SK-N-SH (cell line): ENCODE results near the gene MYL5. TPM values are rescaled to one million over a fixed set of nuclear protein-coding genes. Genes with fewer than 3 reads are reported as not detected.

Source experiments
- CTCF ChIA-PET: fragments of 300-600, 350-600 bp; formaldehyde crosslinking; extraction: SDS; loops from one replicate; lab custom pipeline; 2021; lab: Yijun Ruan, JAX
- POLR2A ChIA-PET: fragments of 350-600 bp; sonication (Branson Sonifier 250); formaldehyde crosslinking; extraction: SDS; loops from one replicate; lab custom pipeline; 2020; ENCODE audit warnings: antibody characterized with exemption, inconsistent platforms; lab: Yijun Ruan, JAX
- DNase-seq: peaks from one replicate; pipeline ENCODE4 v3.0.0; 2012
- H2AFZ ChIP-seq: fragments of 200-600 bp; sonication (generic); 2 replicates; pipeline ENCODE4 v1.8.1; 2016; ENCODE audit warnings: antibody characterized with exemption, mild to moderate bottlenecking, low read depth
- H3F3A ChIP-seq: fragments of 200-600 bp; sonication (generic); replicated peaks from 2 replicates; pipeline ENCODE3; 2016; ENCODE audit warnings: antibody characterized with exemption, mild to moderate bottlenecking; ENCODE audit not compliant: insufficient read depth
- H3K27ac ChIP-seq, 2 experiments: fragments of 200-500 bp in 1 of 2; fragments of 200-600 bp in 1 of 2; sonication (Bioruptor generic) in 1 of 2; sonication (generic), shearing (Covaris generic) in 1 of 2; 2 replicates each; pipeline versions ENCODE4 v1.5.1 to v1.6.1; 2014 to 2016; ENCODE audit warnings: low read depth in 2 of 2, inconsistent platforms in 1 of 2, low read length in 1 of 2, mild to moderate bottlenecking in 1 of 2, mixed read lengths in 1 of 2
- H3K27me3 ChIP-seq: fragments of 200-600 bp; sonication (generic), shearing (Covaris generic); 2 replicates; pipeline ENCODE4 v1.6.1; 2016; ENCODE audit warnings: mixed run types; ENCODE audit not compliant: insufficient read depth
- H3K36me3 ChIP-seq, 2 experiments: fragments of 200-500 bp in 1 of 2; fragments of 200-600 bp in 1 of 2; sonication (Bioruptor generic) in 1 of 2; sonication (generic) in 1 of 2; replicated peaks in 1 of 2; 2 replicates each; pipeline versions ENCODE3 to v1.5.1; 2014 to 2016; ENCODE audit warnings: low read length in 1 of 2, mild to moderate bottlenecking in 1 of 2; ENCODE audit not compliant: insufficient read depth in 2 of 2, control insufficient read depth in 1 of 2
- H3K4me1 ChIP-seq, 2 experiments: fragments of 200-500 bp in 1 of 2; fragments of 200-600 bp in 1 of 2; sonication (Bioruptor generic) in 1 of 2; sonication (generic), shearing (Covaris generic) in 1 of 2; 2 replicates each; pipeline versions ENCODE4 v1.5.1 to v1.6.1; 2014 to 2016; ENCODE audit warnings: low read depth in 1 of 2, low read length in 1 of 2, mixed run types in 1 of 2; ENCODE audit not compliant: insufficient read depth in 2 of 2, control insufficient read depth in 1 of 2
- H3K4me2 ChIP-seq: fragments of 200-600 bp; sonication (generic), shearing (Covaris generic); 2 replicates; pipeline ENCODE4 v1.6.1; 2017; ENCODE audit warnings: mixed run types
- H3K4me3 ChIP-seq, 2 experiments: fragments of 200-500 bp in 1 of 2; fragments of 200-600 bp in 1 of 2; sonication (Bioruptor generic) in 1 of 2; sonication (generic), shearing (Covaris generic) in 1 of 2; 2 replicates each; pipeline versions ENCODE4 v1.5.1 to v1.8.1; 2014 to 2016; ENCODE audit warnings: low read depth in 2 of 2, inconsistent platforms in 1 of 2, low read length in 1 of 2, mild to moderate bottlenecking in 1 of 2, mixed read lengths in 1 of 2, moderate library complexity in 1 of 2
- H3K79me2 ChIP-seq: fragments of 200-600 bp; sonication (generic); 2 replicates; pipeline ENCODE4 v1.8.1; 2017; ENCODE audit warnings: mild to moderate bottlenecking; ENCODE audit not compliant: insufficient read depth
- H3K9ac ChIP-seq: fragments of 200-600 bp; sonication (generic); 2 replicates; pipeline ENCODE4 v1.6.1; 2017; ENCODE audit warnings: mixed run types
- H3K9me2 ChIP-seq: fragments of 200-600 bp; sonication (generic); 2 replicates; pipeline ENCODE4 v1.6.1; 2017; ENCODE audit warnings: mixed run types
- H3K9me3 ChIP-seq: fragments of 200-600 bp; sonication (generic); 2 replicates; pipeline ENCODE4 v1.6.1; 2017; ENCODE audit warnings: mixed run types, mild to moderate bottlenecking, moderate library complexity
- H4K20me1 ChIP-seq: fragments of 200-600 bp; sonication (generic); 2 replicates; pipeline ENCODE4 v1.6.1; 2017; ENCODE audit warnings: mild to moderate bottlenecking, mixed run types; ENCODE audit not compliant: insufficient read depth
- CTCF ChIP-seq: fragments of 200-600 bp; sonication (generic); IDR thresholded peaks from 2 replicates; pipeline ENCODE4 v1.6.1; 2017; ENCODE audit warnings: antibody characterized with exemption, mild to moderate bottlenecking, moderate library complexity
- ELF1 ChIP-seq: IDR thresholded peaks from 2 replicates; pipeline ENCODE4 v1.4.0; 2012
- EP300 ChIP-seq, 2 experiments: IDR thresholded peaks; 2 replicates each; pipeline versions ENCODE4 v1.4.0 to v1.6.1; 2012; ENCODE audit warnings: borderline replicate concordance in 1 of 2, low read depth in 1 of 2, low read length in 1 of 2
- EZH2phosphoT487 ChIP-seq: fragments of 200-600 bp; sonication (generic); IDR thresholded peaks from 2 replicates; pipeline ENCODE4 v1.6.1; 2017; ENCODE audit warnings: low read depth, mixed run types, mild to moderate bottlenecking, antibody characterized with exemption, moderate library complexity, borderline replicate concordance
- FOXJ3 ChIP-seq: sonication (generic); formaldehyde crosslinking; IDR thresholded peaks from 2 replicates; pipeline ENCODE4 v1.5.1; 2020; ENCODE audit warnings: mild to moderate bottlenecking, missing genetic modification reagents
- FOXM1 ChIP-seq: IDR thresholded peaks from 2 replicates; pipeline ENCODE4 v1.4.0; 2012; ENCODE audit warnings: low read depth, mild to moderate bottlenecking
- GATA2 ChIP-seq: sonication (generic); formaldehyde crosslinking; IDR thresholded peaks from 2 replicates; pipeline ENCODE4 v1.5.0; 2020; ENCODE audit warnings: mild to moderate bottlenecking, missing genetic modification reagents
- JUND ChIP-seq: IDR thresholded peaks from 2 replicates; pipeline ENCODE4 v1.4.0; 2012
- MAX ChIP-seq: IDR thresholded peaks from 2 replicates; pipeline ENCODE4 v1.4.0; 2012; ENCODE audit warnings: low read depth
- MXI1 ChIP-seq: IDR thresholded peaks from 2 replicates; pipeline ENCODE4 v1.6.1; 2012; ENCODE audit warnings: mild to moderate bottlenecking, low read depth, low read length, improper control_type of control experiment
- NRF1 ChIP-seq: IDR thresholded peaks from 2 replicates; pipeline ENCODE4 v1.6.1; 2012; ENCODE audit warnings: low read depth, mild to moderate bottlenecking, low read length
- REST ChIP-seq: IDR thresholded peaks from 2 replicates; pipeline ENCODE4 v1.6.1; 2012; ENCODE audit warnings: mild to moderate bottlenecking, low read depth, low read length, moderate library complexity
- RFX5 ChIP-seq: IDR thresholded peaks from 2 replicates; pipeline ENCODE4 v1.6.1; 2012; ENCODE audit warnings: mild to moderate bottlenecking, improper control_type of control experiment, low read length
- RXRA ChIP-seq: IDR thresholded peaks from 2 replicates; pipeline ENCODE4 v1.4.0; 2012; ENCODE audit warnings: low read depth, mild to moderate bottlenecking, borderline replicate concordance
- SIN3A ChIP-seq: IDR thresholded peaks from 2 replicates; pipeline ENCODE4 v1.6.1; 2012; ENCODE audit warnings: low read depth, mild to moderate bottlenecking, low read length, moderate library complexity, borderline replicate concordance
- TAF1 ChIP-seq: IDR thresholded peaks from 2 replicates; pipeline ENCODE4 v1.6.1; 2012; ENCODE audit warnings: low read depth, mild to moderate bottlenecking, low read length, moderate library complexity, borderline replicate concordance
- TEAD4 ChIP-seq: IDR thresholded peaks from 2 replicates; pipeline ENCODE4 v1.4.0; 2012; ENCODE audit warnings: mild to moderate bottlenecking, borderline replicate concordance; ENCODE audit not compliant: insufficient read depth
- USF1 ChIP-seq: IDR thresholded peaks from 2 replicates; pipeline ENCODE4 v1.4.0; 2012; ENCODE audit warnings: low read depth, borderline replicate concordance
- YY1 ChIP-seq: IDR thresholded peaks from 2 replicates; pipeline ENCODE4 v1.4.0; 2012; ENCODE audit warnings: low read depth, mild to moderate bottlenecking
- WGBS: methylation state at CpG from one replicate; pipeline ENCODE4 v1.1.6; 2017; ENCODE audit warnings: low lambda C conversion rate; 5-methylcytosine and 5-hydroxymethylcytosine counted together
- polyA plus RNA-seq, 3 experiments: library from polyadenylated mRNA; depleted of rRNA; stranded (reverse); fragments of >200 nt; gene quantifications; 2 replicates each; pipeline ENCODE4 v1.2.3, GENCODE V29; 2012

Gene MYL5
- polyA plus RNA-seq, 1 of the 3 experiments (the other 2 are of a cell fraction): 46.9 TPM

- no peak for DNase-seq
- H3K4me1 ChIP-seq: peaks cover 0 to 9% of the 10 kb centered on the region in 2 experiments; a peak in 2 of 4 replicates
- no peaks in the 10 kb centered on the region for H3K9me3 ChIP-seq
- H3K9me2 ChIP-seq: no peaks in the 10 kb centered on the region
- H3K4me2 ChIP-seq: no peak overlapping the region
- H3K36me3 ChIP-seq: peaks cover 16 to 31% of the 10 kb centered on the region in 2 experiments
- peaks cover 56% of the 10 kb centered on the region for H4K20me1 ChIP-seq
- CTCF ChIA-PET: interaction anchor here (1.1 kb wide), 1 partner anchor 12 kb away, joined by 3 read pairs; no protein-coding TSS in a partner anchor
- H3K27me3 ChIP-seq: no peaks in the 10 kb centered on the region
- H3K27ac ChIP-seq: no peak overlapping the region
- 94% methylated on average over 11 of the region's 20 CpGs for WGBS
- no peak overlapping the region for H3K4me3 ChIP-seq
- TF ChIP-seq MAX (no peak), FOXJ3 (CRISPR knock-in tag) (no peak), RFX5 (no peak), CTCF (no peak), TAF1 (no peak), MXI1 (no peak), REST (no peak), EZH2phosphoT487 (no peak), USF1 (no peak), JUND (no peak), GATA2 (CRISPR knock-in tag) (no peak), TEAD4 (no peak), SIN3A (no peak), YY1 (no peak), NRF1 (no peak), EP300 (IDR thresholded peaks at IDR 0.05; ENCODE audit: borderline replicate concordance in 1 of 2, low read depth in 1 of 2, low read length in 1 of 2) (no peak), RXRA (no peak), FOXM1 (no peak), ELF1 (no peak)
- no peak overlapping the region for H3K9ac ChIP-seq
- POLR2A ChIA-PET: no interaction called here
- no peaks in the 10 kb centered on the region for H3F3A ChIP-seq
- no peak overlapping the region for H2AFZ ChIP-seq
- peaks cover 47% of the 10 kb centered on the region for H3K79me2 ChIP-seq
Measured at GRCh38 chr4:729336-730315, 55.3 kb downstream of the MYL5 start.
